GM19025 (cell line): Measurements from ENCODE around the gene RPS2.
"Not testable (repeated sequence)": the region's sequence is repeated elsewhere in the genome, so short reads cannot be mapped to it uniquely, and the experiment has no call there.

Source experiments
- ATAC-seq: cut with Tn5 transposase; IDR thresholded peaks from one replicate; pipeline ENCODE4 v1.9.1; 2021; ENCODE audit warnings: mild to moderate bottlenecking, low read depth, moderate library complexity; ENCODE audit not compliant: unreplicated experiment

The RPS2 gene

GRCh38 chr16:1964506-1965395, at the start of gene RPS2:
TSS of gene RPS2 (minus strand) at chr16:1964826. CDS start at chr16:1964625, 201 bp downstream.
- ATAC-seq = peak; percentile 88

GRCh38 chr16:2013527-2013926, 48.9 kb upstream of the RPS2 start:
- no peak for ATAC-seq

GRCh38 chr16:2011726-2012125, 47.1 kb upstream of the RPS2 start:
- ATAC-seq = not testable (repeated sequence)

- peak; percentile 93 for ATAC-seq
Observed at GRCh38 chr16:2009791-2010510, 45.3 kb upstream of the RPS2 start, which contains the start of gene ZNF598. TSS of gene ZNF598 (minus strand) at chr16:2009821.

GRCh38 chr16:2009164-2009711, 44.6 kb upstream of the RPS2 start:
- ATAC-seq = peak; percentile 22

GRCh38 chr16:2008631-2009163, 44.1 kb upstream of the RPS2 start:
- ATAC-seq = no peak

GRCh38 chr16:2008009-2008526, 43.4 kb upstream of the RPS2 start:
- ATAC-seq = no peak

- ATAC-seq = no peak
Observed at GRCh38 chr16:2007081-2007836, 42.6 kb upstream of the RPS2 start.

- ATAC-seq = no peak
Observed at GRCh38 chr16:2006317-2006716, 41.7 kb upstream of the RPS2 start.

GRCh38 chr16:2005646-2006045, 41.0 kb upstream of the RPS2 start:
- ATAC-seq = no peak

- no peak for ATAC-seq
Observed at GRCh38 chr16:2004795-2005517, 40.3 kb upstream of the RPS2 start.

- peak; percentile 85 for ATAC-seq
Observed at GRCh38 chr16:2003827-2004641, 39.4 kb upstream of the RPS2 start.

GRCh38 chr16:2003231-2003826, 38.7 kb upstream of the RPS2 start:
- no peak for ATAC-seq

- no peak for ATAC-seq
Observed at GRCh38 chr16:2002406-2003230, 38.0 kb upstream of the RPS2 start.

- no peak for ATAC-seq
Observed at GRCh38 chr16:2001456-2002355, 37.1 kb upstream of the RPS2 start.

- no peak for ATAC-seq
Observed at GRCh38 chr16:2001035-2001434, 36.4 kb upstream of the RPS2 start.
